Neutrophil (primary cell): ENCODE data around the gene DYNC1I1.

ENCODE experiments used
- H3K27ac ChIP-seq: fragments of 200-600 bp; sonication (generic); 2 replicates; pipeline ENCODE4 v1.5.1; 2016; ENCODE audit warnings: mild to moderate bottlenecking, moderate library complexity
- H3K27me3 ChIP-seq: fragments of 200-600 bp; sonication (generic); 2 replicates; pipeline ENCODE4 v1.6.0; 2016; ENCODE audit warnings: mild to moderate bottlenecking
- H3K36me3 ChIP-seq: fragments of 200-600 bp; sonication (generic); 2 replicates; pipeline ENCODE4 v1.5.1; 2017
- H3K4me1 ChIP-seq, 2 experiments: fragments of 200-600 bp in 1 of 2; sonication (generic) in 1 of 2; 1 replicate in 1 of 2; 2 replicates in 1 of 2; pipeline versions ENCODE4 v1.5.1 to v1.6.1; 2013 to 2016; ENCODE audit warnings: low read depth in 1 of 2, low read length in 1 of 2, mild to moderate bottlenecking in 1 of 2, moderate library complexity in 1 of 2; ENCODE audit not compliant: control insufficient read depth in 1 of 2, insufficient read depth in 1 of 2
- H3K4me3 ChIP-seq, 2 experiments: fragments of 200-600 bp in 1 of 2; sonication (generic) in 1 of 2; 1 replicate in 1 of 2; 2 replicates in 1 of 2; pipeline ENCODE4 v1.5.1; 2013 to 2016; ENCODE audit warnings: low read depth in 1 of 2, low read length in 1 of 2, mild to moderate bottlenecking in 1 of 2, moderate library complexity in 1 of 2
- H3K9me3 ChIP-seq: fragments of 200-600 bp; sonication (generic); 2 replicates; pipeline ENCODE4 v1.5.1; 2016
- CTCF ChIP-seq: fragments of 200-600 bp; sonication (generic); IDR thresholded peaks from 2 replicates; pipeline ENCODE4 v1.5.1; 2016; ENCODE audit warnings: antibody characterized with exemption

The DYNC1I1 gene

GRCh38 chr7:95777269-95777668 is 4.9 kb downstream of the DYNC1I1 start:
- Histone ChIP-seq H3K9me3 (no peaks in the 10 kb centered on the region), H3K27ac (no peak overlapping the region), H3K36me3 (no peaks in the 10 kb centered on the region), H3K4me3 (no peak overlapping the region), H3K4me1 (peaks cover 0 to 6% of the 10 kb centered on the region in 2 experiments), H3K27me3 (peaks cover 32% of the 10 kb centered on the region)
- no peak for TF ChIP-seq CTCF

DNA sequence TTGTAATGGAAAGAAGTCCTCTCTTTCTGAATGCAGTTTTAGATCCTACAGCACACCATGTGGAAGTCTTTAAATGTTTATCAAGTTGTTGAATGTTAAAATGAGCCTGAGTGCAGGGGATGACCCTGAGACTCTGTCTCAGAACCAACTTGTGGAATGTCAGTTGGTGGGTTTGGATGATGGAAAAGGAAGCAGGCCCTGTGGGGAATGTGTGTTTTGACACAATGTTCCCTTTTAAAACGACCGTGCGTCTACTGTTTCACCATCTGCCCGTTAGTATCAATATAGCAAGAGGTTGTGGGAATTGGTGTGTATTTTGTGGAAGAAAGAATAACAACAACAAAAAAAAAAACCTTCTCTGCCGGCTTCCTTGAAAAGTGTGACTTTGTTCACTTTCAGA is 8.3 kb downstream of the DYNC1I1 start:
- Histone ChIP-seq H3K36me3 (no peaks in the 10 kb centered on the region), H3K4me3 (no peak overlapping the region), H3K27me3 (no peaks in the 10 kb centered on the region), H3K9me3 (no peaks in the 10 kb centered on the region), H3K4me1 (no peaks in the 10 kb centered on the region), H3K27ac (no peak overlapping the region)
- TF ChIP-seq CTCF = no peak

DNA sequence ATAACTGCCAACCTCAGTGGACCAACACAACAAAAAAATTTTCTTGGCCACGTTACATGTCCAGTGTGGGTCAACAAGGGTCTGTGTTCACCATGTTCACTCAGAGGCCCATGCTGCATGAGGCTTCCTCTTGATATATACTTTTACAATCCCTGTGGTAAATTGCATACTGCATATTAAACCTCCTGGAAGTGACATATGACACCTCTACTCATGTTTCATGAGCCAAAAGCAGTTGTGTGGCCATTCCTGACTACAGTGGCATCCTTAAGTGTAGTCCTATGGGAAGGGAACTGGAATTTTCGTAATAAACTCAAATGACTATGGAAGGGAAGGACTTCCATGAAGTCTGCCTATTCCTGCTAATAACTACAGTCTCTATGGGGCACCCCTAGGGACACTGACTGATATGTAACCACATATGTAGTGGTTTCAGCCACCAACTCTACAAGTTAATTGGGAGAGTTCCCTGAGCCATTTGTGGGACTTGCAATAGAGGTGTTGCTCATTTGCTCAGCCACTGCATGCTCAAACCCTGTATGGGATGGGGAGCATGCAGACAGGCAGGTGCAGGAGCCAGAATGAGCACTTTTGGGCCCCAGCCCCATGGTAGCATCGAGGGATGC is 9.7 kb downstream of the DYNC1I1 start:
- no peak overlapping the region for H3K27ac ChIP-seq
- no peaks in the 10 kb centered on the region for H3K9me3 ChIP-seq
- H3K4me1 ChIP-seq = no peaks in the 10 kb centered on the region
- no peak for TF ChIP-seq CTCF
- H3K27me3 ChIP-seq = no peaks in the 10 kb centered on the region
- H3K4me3 ChIP-seq = no peak overlapping the region
- no peaks in the 10 kb centered on the region for H3K36me3 ChIP-seq

- Histone ChIP-seq H3K27ac (no peak overlapping the region), H3K4me1 (no peaks in the 10 kb centered on the region), H3K4me3 (no peak overlapping the region), H3K27me3 (no peaks in the 10 kb centered on the region), H3K36me3 (no peaks in the 10 kb centered on the region), H3K9me3 (no peaks in the 10 kb centered on the region)
- TF ChIP-seq CTCF = no peak
Measured at GRCh38 chr7:95784796-95785195, 12.4 kb downstream of the DYNC1I1 start.

DNA sequence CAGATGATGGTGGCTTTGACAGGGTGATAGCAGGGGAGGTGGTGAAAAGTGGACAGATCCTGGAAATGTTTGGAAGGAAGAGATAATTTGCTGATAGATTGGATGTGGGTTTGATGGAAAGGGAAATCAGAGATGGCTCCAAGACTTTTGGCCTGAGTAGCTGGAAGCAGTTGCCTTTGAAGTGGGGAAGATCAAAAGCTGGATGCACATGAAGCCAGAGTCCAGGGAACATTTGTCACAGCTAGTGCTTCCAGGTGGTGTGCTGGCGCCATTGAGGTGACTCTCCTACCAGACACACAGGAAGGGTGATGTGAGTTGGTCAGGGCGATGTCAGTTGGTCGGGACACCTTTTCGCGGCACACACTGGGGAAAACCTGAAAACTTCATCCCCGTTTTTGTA is 15.9 kb downstream of the DYNC1I1 start:
- no peak overlapping the region for H3K27ac ChIP-seq
- H3K4me3 ChIP-seq = no peak overlapping the region
- no peak for TF ChIP-seq CTCF
- H3K27me3 ChIP-seq = no peaks in the 10 kb centered on the region
- H3K4me1 ChIP-seq = no peaks in the 10 kb centered on the region
- no peaks in the 10 kb centered on the region for H3K9me3 ChIP-seq
- H3K36me3 ChIP-seq = no peaks in the 10 kb centered on the region

- Histone ChIP-seq H3K27me3 (no peaks in the 10 kb centered on the region), H3K27ac (no peak overlapping the region), H3K9me3 (no peaks in the 10 kb centered on the region), H3K4me1 (no peaks in the 10 kb centered on the region), H3K36me3 (no peaks in the 10 kb centered on the region), H3K4me3 (no peak overlapping the region)
- TF ChIP-seq CTCF = no peak
Measured at GRCh38 chr7:95788884-95789283, 16.5 kb downstream of the DYNC1I1 start.
